Stomach (tissue), 9 donors: Measurements from ENCODE around the gene ACKR4. TPM values are rescaled to one million over a fixed set of nuclear protein-coding genes. Genes with fewer than 3 reads are reported as not detected.
A peak's percentile ranks its signal among the peaks of the same experiment; 100 is the strongest.

ENCODE experiments used
- DNase-seq, 2 donors: peaks; one replicate each; pipeline versions ENCODE4 v3.0.0 to v3.0.0-alpha.2; 2013 to 2019
- H3K27ac ChIP-seq, 5 donors: fragments of 200-600 bp in 4 of 5; sonication (generic) in 4 of 5; one replicate each; pipeline ENCODE4 v1.5.1; 2013 to 2019; ENCODE audit warnings: mild to moderate bottlenecking in 1 of 5, moderate library complexity in 1 of 5
- H3K27me3 ChIP-seq, 3 donors: fragments of 200-600 bp; sonication (generic); one replicate each; pipeline ENCODE4 v1.5.1; 2017 to 2019; ENCODE audit warnings: mixed run types in 1 of 3
- H3K36me3 ChIP-seq, 4 donors: fragments of 200-600 bp; sonication (generic); 1 replicate in 3 of 4; 2 replicates in 1 of 4; pipeline ENCODE4 v1.5.1; 2016 to 2019
- H3K4me1 ChIP-seq, 4 donors: fragments of 200-600 bp; sonication (generic); one replicate each; pipeline ENCODE4 v1.5.1; 2016 to 2019
- H3K4me3 ChIP-seq, 4 donors: fragments of 200-600 bp; sonication (generic) in 3 of 4; one replicate each; pipeline ENCODE4 v1.5.1; 2016 to 2019; ENCODE audit warnings: mild to moderate bottlenecking in 1 of 4
- H3K9me3 ChIP-seq, 4 donors: fragments of 200-600 bp; sonication (generic); one replicate each; pipeline ENCODE4 v1.5.1; 2016 to 2019
- EP300 ChIP-seq: sonication (generic); formaldehyde crosslinking; IDR thresholded peaks from one replicate; pipeline ENCODE4 v1.6.1; 2017; ENCODE audit warnings: antibody characterized with exemption
- POLR2A ChIP-seq, 4 donors: fragments of 450-650 bp; IDR thresholded peaks; one replicate each; pipeline ENCODE4 v1.6.1; 2016; ENCODE audit warnings: antibody characterized with exemption in 4 of 4, control low read depth in 2 of 4, mild to moderate bottlenecking in 1 of 4, moderate library complexity in 1 of 4
- POLR2AphosphoS5 ChIP-seq, 3 donors: sonication (generic); formaldehyde crosslinking; IDR thresholded peaks; one replicate each; pipeline ENCODE4 v1.6.1; 2016; ENCODE audit warnings: antibody characterized with exemption in 3 of 3
- WGBS, 5 donors: extraction: QIAGEN DNeasy Blood & Tissue Kit in 3 of 5; methylation state at CpG; one replicate each; pipeline versions ENCODE4 v1.1.5 to v1.1.7; 2013 to 2018; 5-methylcytosine and 5-hydroxymethylcytosine counted together
- intact Hi-C: fragments of 100-400 bp; cut with DNase I; formaldehyde crosslinking; loops from one replicate; pipeline ENCODE4 v1.15.1; 2023; ENCODE audit warnings: low total_unique reads
- polyA plus RNA-seq, 3 donors: library from polyadenylated mRNA; stranded (reverse); fragments of 200-250 nt; gene quantifications; one replicate each; pipeline ENCODE4 v1.2.3, GENCODE V29; 2013
- total RNA-seq, 5 donors: library from RNA; depleted of rRNA; stranded (reverse); fragments of >200 nt; gene quantifications; one replicate each; pipeline versions ENCODE4 v1.1.0 to v1.2.3, GENCODE V29; 2014 to 2016
- TF ChIP-seq, protein P1 (sequence below), 7 experiments: fragments of 450-650 bp in 4 of 7; fragments of 200-600 bp in 3 of 7; sonication (generic) in 3 of 7; IDR thresholded peaks; one replicate each; pipeline ENCODE4 v1.5.1; 2016 to 2019; ENCODE audit warnings: antibody characterized with exemption in 7 of 7, control low read depth in 2 of 7, mild to moderate bottlenecking in 1 of 7
- donor health status: healthy with polysubstance abuse.
- donor health status: Bipolar disorder and iron deficiency.
- donor health status: healthy.

The ACKR4 gene
- total and polyA plus RNA-seq, 8 donors = 0.58 to 16.7 (median 2.4) TPM

DNA sequence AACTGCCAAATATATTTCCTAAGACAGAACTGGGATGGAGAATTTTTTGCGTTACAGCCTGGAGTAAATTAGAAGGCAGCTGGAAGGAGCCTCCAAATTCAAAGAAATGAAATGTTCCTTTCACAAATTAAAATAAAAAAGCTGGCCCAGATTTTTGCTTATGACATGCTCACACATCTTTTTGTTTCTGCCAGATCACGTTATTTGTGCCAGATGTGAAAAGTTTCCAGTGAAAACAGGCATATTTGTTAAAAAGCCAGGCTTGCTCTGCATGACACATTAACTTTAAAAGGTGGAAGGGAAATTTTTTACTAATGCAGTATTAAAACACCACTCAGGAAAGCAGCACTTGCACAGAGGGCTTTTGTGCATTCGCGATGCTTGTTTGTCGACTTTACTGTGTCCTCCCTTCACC, 23.3 kb upstream of the ACKR4 start:
- 75 to 94% (median 84%) methylated on average over 5 of the region's 5 CpGs for WGBS, 5 donors
- peaks cover 0 to 53% (median 42%) of the 10 kb centered on the region in 4 donors for H3K36me3 ChIP-seq
- no peaks in the 10 kb centered on the region for H3K4me1 ChIP-seq
- H3K4me3 ChIP-seq = no peak overlapping the region
- no peaks in the 10 kb centered on the region for H3K27me3 ChIP-seq
- no peak overlapping the region for H3K27ac ChIP-seq
- TF ChIP-seq POLR2A (IDR thresholded peaks at IDR 0.05) (no peak), EP300 (no peak), POLR2AphosphoS5 (IDR thresholded peaks at IDR 0.05) (no peak)
- TF ChIP-seq, protein P1, sequence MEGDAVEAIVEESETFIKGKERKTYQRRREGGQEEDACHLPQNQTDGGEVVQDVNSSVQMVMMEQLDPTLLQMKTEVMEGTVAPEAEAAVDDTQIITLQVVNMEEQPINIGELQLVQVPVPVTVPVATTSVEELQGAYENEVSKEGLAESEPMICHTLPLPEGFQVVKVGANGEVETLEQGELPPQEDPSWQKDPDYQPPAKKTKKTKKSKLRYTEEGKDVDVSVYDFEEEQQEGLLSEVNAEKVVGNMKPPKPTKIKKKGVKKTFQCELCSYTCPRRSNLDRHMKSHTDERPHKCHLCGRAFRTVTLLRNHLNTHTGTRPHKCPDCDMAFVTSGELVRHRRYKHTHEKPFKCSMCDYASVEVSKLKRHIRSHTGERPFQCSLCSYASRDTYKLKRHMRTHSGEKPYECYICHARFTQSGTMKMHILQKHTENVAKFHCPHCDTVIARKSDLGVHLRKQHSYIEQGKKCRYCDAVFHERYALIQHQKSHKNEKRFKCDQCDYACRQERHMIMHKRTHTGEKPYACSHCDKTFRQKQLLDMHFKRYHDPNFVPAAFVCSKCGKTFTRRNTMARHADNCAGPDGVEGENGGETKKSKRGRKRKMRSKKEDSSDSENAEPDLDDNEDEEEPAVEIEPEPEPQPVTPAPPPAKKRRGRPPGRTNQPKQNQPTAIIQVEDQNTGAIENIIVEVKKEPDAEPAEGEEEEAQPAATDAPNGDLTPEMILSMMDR (IDR thresholded peaks at IDR 0.05) = no peak
- DNase-seq = peak in 1 of 2 donors; percentile 49
- intact Hi-C loops = no loop called here
- no peaks in the 10 kb centered on the region for H3K9me3 ChIP-seq

GRCh38 chr3:132587401-132587800, 9.7 kb upstream of the ACKR4 start:
- no peak for DNase-seq
- 88 to 99% (median 98%) methylated on average over 1 of the region's 1 CpG for WGBS, 5 donors
- H3K4me1 ChIP-seq = no peaks in the 10 kb centered on the region
- intact Hi-C loops = no loop called here
- H3K9me3 ChIP-seq = no peaks in the 10 kb centered on the region
- H3K27me3 ChIP-seq = no peaks in the 10 kb centered on the region
- no peak overlapping the region for H3K27ac ChIP-seq
- peaks cover 0 to 8% (median 2%) of the 10 kb centered on the region in 4 donors for H3K36me3 ChIP-seq
- no peak overlapping the region for H3K4me3 ChIP-seq
- TF ChIP-seq, protein P1 (IDR thresholded peaks at IDR 0.05) = no peak
- TF ChIP-seq POLR2A (IDR thresholded peaks at IDR 0.05) = no peak
- no peak for TF ChIP-seq POLR2AphosphoS5 (IDR thresholded peaks at IDR 0.05)

GRCh38 chr3:132592216-132592615, 4.9 kb upstream of the ACKR4 start:
- Histone ChIP-seq H3K4me3 (no peak overlapping the region), H3K9me3 (no peaks in the 10 kb centered on the region), H3K36me3 (peaks cover 0 to 14% (median 2%) of the 10 kb centered on the region in 4 donors), H3K4me1 (peaks cover 0 to 3% (median 0%) of the 10 kb centered on the region in 4 donors), H3K27me3 (no peaks in the 10 kb centered on the region), H3K27ac (no peak overlapping the region)
- DNase-seq = no peak
- TF ChIP-seq POLR2A (IDR thresholded peaks at IDR 0.05) (no peak), EP300 (no peak), POLR2AphosphoS5 (IDR thresholded peaks at IDR 0.05) (no peak)
- TF ChIP-seq, protein P1 (IDR thresholded peaks at IDR 0.05) = no peak
- intact Hi-C loops = no loop called here

DNA sequence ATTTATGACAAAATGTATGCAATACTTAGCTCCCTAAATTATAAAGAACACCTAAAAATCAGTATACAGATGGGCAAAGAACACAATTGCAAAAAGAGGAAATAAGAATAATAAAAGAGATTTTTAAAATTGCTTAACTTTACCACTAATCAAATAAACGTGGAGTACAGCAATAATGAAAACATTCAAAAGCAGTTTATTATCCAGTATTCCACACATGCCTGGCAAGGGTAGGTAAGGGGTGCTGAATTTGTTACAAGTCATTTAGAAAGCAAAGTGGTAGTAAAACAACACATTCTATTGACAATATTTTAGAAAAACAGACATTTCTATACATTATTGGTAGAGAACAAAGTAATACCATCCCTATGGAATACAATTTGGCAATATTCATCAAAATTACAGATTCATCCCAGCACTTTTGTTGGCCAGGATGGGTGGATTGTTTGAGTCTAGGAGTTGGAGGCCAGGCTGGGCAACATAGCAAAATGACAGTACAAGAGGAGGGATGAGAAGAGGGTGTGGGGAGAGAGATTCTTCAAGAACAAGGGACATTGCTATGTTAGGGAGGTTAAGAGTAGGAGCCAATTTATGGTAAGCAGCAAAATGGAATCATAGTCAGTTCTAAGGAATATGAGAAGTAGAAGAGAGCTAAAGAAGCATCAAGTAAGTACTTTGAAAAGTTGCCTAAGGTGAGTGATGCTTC, 3.7 kb upstream of the ACKR4 start:
- TF ChIP-seq POLR2AphosphoS5 (IDR thresholded peaks at IDR 0.05) = no peak
- TF ChIP-seq, protein P1 (IDR thresholded peaks at IDR 0.05) = no peak
- TF ChIP-seq EP300 = no peak
- TF ChIP-seq POLR2A (IDR thresholded peaks at IDR 0.05) = no peak
- DNase-seq = no peak
- H3K4me3 ChIP-seq = no peak overlapping the region
- peaks cover 0 to 15% (median 3%) of the 10 kb centered on the region in 4 donors for H3K36me3 ChIP-seq
- no peak overlapping the region for H3K27ac ChIP-seq
- H3K9me3 ChIP-seq = no peaks in the 10 kb centered on the region
- WGBS, 5 donors = 52 to 81% (median 68%) methylated on average over 1 of the region's 1 CpG
- H3K4me1 ChIP-seq = peaks cover 0 to 7% (median 0%) of the 10 kb centered on the region in 4 donors
- intact Hi-C loops = no loop called here
- no peaks in the 10 kb centered on the region for H3K27me3 ChIP-seq
